Spleen (tissue), 7 donors: ENCODE results near the gene ZC3H8.

Source experiments
- CTCF ChIP-seq, 11 experiments: fragments of 200-600 bp in 7 of 11; fragments of 450-650 bp in 4 of 11; sonication (generic) in 4 of 11; IDR thresholded peaks in 8 of 11; conservative IDR thresholded peaks in 3 of 11; 1 replicate in 7 of 11; 2 replicates in 4 of 11; pipeline versions ENCODE4 v1.4.0 to v1.8.0; 2016 to 2021; ENCODE audit warnings: antibody characterized with exemption in 11 of 11, inconsistent platforms in 4 of 11, mild to moderate bottlenecking in 1 of 11
- POLR2A ChIP-seq, 3 donors: fragments of 450-650 bp; IDR thresholded peaks; one replicate each; pipeline ENCODE4 v1.5.1; 2017; ENCODE audit warnings: antibody characterized with exemption in 3 of 3, mild to moderate bottlenecking in 1 of 3
- donor health status: DM: no; HTN: no; CAD: no; lungs with moderate emphysema.
- donor health status: DM: no; HTN: no; CAD: no.
- donor health status: DM: no; HTN: no; CAD: no.

DNA sequence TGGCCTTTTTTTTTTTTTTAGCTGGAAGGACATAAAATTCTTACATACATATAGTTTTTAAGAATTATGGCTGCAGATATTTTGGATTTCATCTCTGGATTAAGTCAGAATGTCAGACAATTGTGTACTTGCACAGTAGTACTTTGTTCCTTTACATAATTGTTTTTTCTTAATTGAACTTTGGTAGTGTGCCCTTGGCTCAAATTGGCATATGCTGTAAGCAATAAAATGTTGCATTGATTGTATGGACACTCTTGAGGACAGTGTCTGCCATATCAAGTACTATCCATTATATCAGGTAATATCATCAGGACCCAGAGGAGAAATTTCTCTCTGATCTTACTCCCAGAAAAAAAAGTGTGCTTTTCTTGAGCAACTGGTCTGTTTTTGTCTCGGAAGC lies 35.8 kb upstream of the ZC3H8 start:
- TF ChIP-seq CTCF (IDR thresholded peaks at IDR 0.05 in 8 of 11, conservative IDR thresholded peaks at IDR 0.05 in 3 of 11) (no peak), POLR2A (IDR thresholded peaks at IDR 0.05) (no peak)
